Small intestine (tissue), 7 donors: Measurements from ENCODE around the gene MAST1. TPM values are rescaled to one million over a fixed set of nuclear protein-coding genes. Genes with fewer than 3 reads are reported as not detected.
A peak's percentile ranks its signal among the peaks of the same experiment; 100 is the strongest.

Experiments used
- DNase-seq, 2 donors: peaks; one replicate each; pipeline versions ENCODE4 v3.0.0 to v3.0.0-alpha.2; 2013
- FAIRE-seq: peaks from 2 replicates; lab custom pipeline; 2012; peaks lifted over from hg19 to GRCh38; lab: Jason Lieb, UNC
- H3K27ac ChIP-seq, 3 donors: one replicate each; pipeline ENCODE4 v1.5.1; 2013; ENCODE audit warnings: low read length in 2 of 3, mild to moderate bottlenecking in 2 of 3, control low read depth in 1 of 3, inconsistent platforms in 1 of 3, low read depth in 1 of 3, moderate library complexity in 1 of 3
- H3K27me3 ChIP-seq, 3 donors: one replicate each; pipeline ENCODE4 v1.6.1; 2013; ENCODE audit warnings: low read length in 3 of 3, inconsistent platforms in 1 of 3; ENCODE audit not compliant: control insufficient read depth in 3 of 3, insufficient read depth in 3 of 3
- H3K36me3 ChIP-seq, 3 donors: one replicate each; pipeline ENCODE4 v1.6.1; 2013; ENCODE audit warnings: low read length in 3 of 3, inconsistent platforms in 1 of 3, low read depth in 1 of 3, mild to moderate bottlenecking in 1 of 3, moderate library complexity in 1 of 3; ENCODE audit not compliant: control insufficient read depth in 3 of 3, insufficient read depth in 2 of 3
- H3K4me1 ChIP-seq, 3 donors: one replicate each; pipeline ENCODE4 v1.6.1; 2013; ENCODE audit warnings: low read length in 2 of 3, inconsistent platforms in 1 of 3, low read depth in 1 of 3, mild to moderate bottlenecking in 1 of 3, moderate library complexity in 1 of 3; ENCODE audit not compliant: control insufficient read depth in 3 of 3, insufficient read depth in 2 of 3
- H3K4me3 ChIP-seq, 3 donors: one replicate each; pipeline ENCODE4 v1.5.1; 2013; ENCODE audit warnings: low read length in 3 of 3, control low read depth in 1 of 3, inconsistent platforms in 1 of 3, low read depth in 1 of 3, mild to moderate bottlenecking in 1 of 3, moderate library complexity in 1 of 3
- H3K9me3 ChIP-seq, 2 donors: one replicate each; pipeline ENCODE4 v1.6.1; 2013; ENCODE audit warnings: low read depth in 1 of 2, low read length in 1 of 2; ENCODE audit not compliant: control insufficient read depth in 2 of 2, insufficient read depth in 1 of 2
- WGBS, 3 donors: extraction: QIAGEN DNeasy Blood & Tissue Kit; methylation state at CpG; one replicate each; pipeline ENCODE4 v1.1.7; 2013; 5-methylcytosine and 5-hydroxymethylcytosine counted together
- polyA plus RNA-seq, 4 donors: library from polyadenylated mRNA; stranded (reverse) in 3 of 4; unstranded in 1 of 4; fragments of 200-250 nt in 3 of 4; fragments of 120-200 nt in 1 of 4; gene quantifications; one replicate each; pipeline versions ENCODE4 v1.2.1 to v1.2.3, GENCODE V29; 2013
- donor health status: healthy with polysubstance abuse.
- donor health status: control.
- donor health status: control.
- donor health status: Bipolar disorder and iron deficiency.
- donor health status: healthy.

Gene MAST1
- polyA plus RNA-seq, 4 donors: 0.54 to 3.3 (median 0.95) TPM

DNA sequence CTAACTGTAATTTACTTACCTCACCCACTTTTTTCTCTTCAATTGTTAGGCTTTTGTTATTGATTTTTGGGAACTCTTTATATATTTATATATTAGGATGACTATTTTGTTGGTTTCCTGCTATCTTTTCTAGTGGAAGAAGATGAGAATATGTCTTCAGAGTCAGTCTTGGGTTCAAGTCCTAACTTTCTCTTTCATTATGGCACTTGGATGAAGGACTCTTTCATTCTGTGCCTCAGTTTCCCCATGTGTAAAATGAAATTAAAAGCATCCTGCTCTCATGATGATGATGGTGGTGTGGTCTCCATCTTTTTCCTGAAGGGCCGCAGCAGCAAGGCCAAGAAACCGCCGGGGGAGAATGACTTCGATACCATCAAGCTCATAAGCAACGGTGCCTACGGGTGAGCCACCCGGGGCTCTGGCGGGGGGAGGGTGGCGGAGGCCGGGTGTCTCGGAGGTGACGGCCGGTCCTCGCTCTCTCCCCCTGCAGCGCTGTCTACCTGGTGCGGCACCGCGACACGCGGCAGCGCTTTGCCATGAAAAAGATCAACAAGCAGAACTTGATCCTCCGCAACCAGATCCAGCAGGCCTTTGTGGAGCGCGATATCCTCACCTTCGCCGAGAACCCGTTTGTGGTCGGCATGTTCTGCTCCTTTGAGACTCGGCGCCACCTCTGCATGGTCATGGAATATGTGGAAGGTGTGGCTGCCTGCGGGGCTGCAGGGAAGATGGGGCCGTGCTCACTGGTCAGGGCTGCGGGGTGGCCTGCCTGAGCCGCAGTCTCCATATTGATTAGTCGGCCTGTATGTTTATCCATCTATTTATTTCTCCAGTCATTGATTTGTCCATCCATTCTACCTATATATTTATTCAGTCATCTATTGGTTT lies 20.0 kb downstream of the MAST1 start:
- 92 to 94% (median 93%) methylated on average over 35 of the region's 35 CpGs for WGBS, 3 donors
- no peak overlapping the region for H3K27ac ChIP-seq
- no peaks in the 10 kb centered on the region for H3K27me3 ChIP-seq
- H3K36me3 ChIP-seq: no peaks in the 10 kb centered on the region
- DNase-seq (no peak), FAIRE-seq (no peak)
- no peaks in the 10 kb centered on the region for H3K4me1 ChIP-seq
- H3K4me3 ChIP-seq: no peak overlapping the region
- no peaks in the 10 kb centered on the region for H3K9me3 ChIP-seq

DNA sequence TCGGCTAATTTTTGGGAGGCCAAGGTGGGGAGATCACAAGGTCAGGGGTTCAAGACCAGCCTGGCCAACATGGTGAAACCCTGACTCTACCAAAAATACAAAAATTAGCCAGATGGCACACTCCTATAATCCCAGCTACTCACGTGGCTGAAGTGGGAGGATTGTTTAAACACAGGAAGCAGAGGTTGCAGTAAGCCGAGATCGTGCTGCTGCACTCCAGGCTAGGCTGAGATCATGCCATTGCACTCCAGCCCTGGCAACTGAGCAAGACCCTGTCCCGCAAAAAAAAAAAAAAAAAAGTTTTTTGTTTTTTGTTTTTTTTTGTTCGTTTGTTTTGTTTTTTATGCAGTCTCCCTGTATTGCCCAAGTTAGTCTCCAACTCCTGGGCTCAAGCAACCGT lies 21.2 kb downstream of the MAST1 start:
- Histone ChIP-seq H3K4me1 (no peaks in the 10 kb centered on the region), H3K36me3 (no peaks in the 10 kb centered on the region), H3K4me3 (no peak overlapping the region), H3K9me3 (no peaks in the 10 kb centered on the region), H3K27me3 (no peaks in the 10 kb centered on the region), H3K27ac (no peak overlapping the region)
- DNase-seq: no peak
- WGBS, 3 donors: 59 to 61% (median 60%) methylated on average over 6 to 7 of the region's 7 CpGs
- FAIRE-seq: no peak

DNA sequence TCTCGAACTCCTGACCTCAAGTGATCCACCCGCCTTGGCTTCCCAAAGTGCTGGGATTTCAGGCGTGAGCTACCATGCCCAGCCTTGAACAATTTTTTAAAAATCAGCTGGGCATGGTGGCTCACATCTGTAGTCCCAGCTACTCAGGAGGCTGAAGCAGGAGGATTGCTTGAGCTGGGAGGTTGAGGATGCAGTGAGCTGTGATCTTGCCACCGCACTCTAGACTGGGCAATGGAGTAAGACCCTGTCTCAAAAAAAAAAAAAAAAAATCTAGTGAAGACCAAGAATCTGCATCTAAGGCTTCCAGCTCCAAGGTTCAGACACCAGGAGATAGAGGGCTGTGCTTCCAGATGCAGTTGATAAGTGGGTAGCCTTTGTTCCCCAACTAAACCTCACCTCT lies 25.8 kb downstream of the MAST1 start:
- FAIRE-seq (no peak), DNase-seq (no peak)
- Histone ChIP-seq H3K27ac (no peak overlapping the region), H3K9me3 (no peaks in the 10 kb centered on the region), H3K4me3 (no peak overlapping the region), H3K36me3 (no peaks in the 10 kb centered on the region), H3K4me1 (no peaks in the 10 kb centered on the region), H3K27me3 (peaks cover 0 to 3% (median 0%) of the 10 kb centered on the region in 3 donors)
- 86 to 91% (median 88%) methylated on average over 4 of the region's 4 CpGs for WGBS, 3 donors

DNA sequence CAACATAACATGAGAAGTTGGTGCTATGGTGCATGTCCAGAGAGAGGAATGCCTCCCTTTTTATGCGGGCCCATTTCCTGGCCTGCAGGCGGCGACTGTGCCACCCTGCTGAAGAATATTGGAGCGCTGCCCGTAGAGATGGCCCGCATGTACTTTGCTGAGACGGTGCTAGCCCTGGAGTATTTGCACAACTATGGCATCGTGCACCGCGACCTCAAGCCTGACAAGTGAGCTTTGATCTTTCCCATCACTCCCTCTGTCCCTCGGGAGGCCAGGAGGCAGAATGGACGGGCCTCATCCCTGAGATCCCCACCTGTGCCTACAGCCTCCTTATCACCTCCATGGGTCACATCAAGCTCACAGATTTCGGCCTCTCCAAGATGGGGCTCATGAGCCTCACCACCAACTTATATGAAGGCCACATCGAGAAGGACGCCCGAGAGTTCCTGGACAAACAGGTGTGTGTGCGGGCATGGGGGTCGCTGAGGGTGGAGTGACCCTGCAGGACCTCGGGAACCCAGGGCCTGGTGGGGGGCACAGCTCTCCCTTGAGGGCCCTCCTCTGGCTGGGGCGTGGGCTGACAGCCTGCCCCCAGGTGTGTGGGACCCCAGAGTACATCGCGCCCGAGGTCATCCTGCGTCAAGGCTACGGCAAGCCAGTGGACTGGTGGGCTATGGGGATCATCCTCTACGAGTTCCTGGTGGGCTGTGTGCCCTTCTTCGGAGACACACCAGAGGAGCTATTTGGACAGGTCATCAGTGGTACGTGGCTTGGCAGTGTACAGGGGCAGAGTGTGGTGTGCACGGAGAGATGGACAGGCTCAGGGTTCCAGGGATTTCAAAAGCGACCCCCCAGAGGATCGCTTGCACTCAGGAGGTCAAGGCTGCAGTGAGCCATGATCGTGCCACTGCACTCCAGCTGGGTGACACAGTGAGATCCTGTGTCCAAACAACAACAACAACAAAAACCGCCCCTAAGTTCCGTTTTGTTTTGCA lies 26.7 kb downstream of the MAST1 start:
- DNase-seq (peak in 1 of 2 donors; percentile 46), FAIRE-seq (no peak)
- Histone ChIP-seq H3K4me1 (no peaks in the 10 kb centered on the region), H3K36me3 (no peaks in the 10 kb centered on the region), H3K27ac (no peak overlapping the region), H3K27me3 (peaks cover 0 to 3% (median 0%) of the 10 kb centered on the region in 3 donors), H3K9me3 (no peaks in the 10 kb centered on the region), H3K4me3 (no peak overlapping the region)
- 68 to 87% (median 72%) methylated on average over 32 to 34 of the region's 34 CpGs for WGBS, 3 donors

DNA sequence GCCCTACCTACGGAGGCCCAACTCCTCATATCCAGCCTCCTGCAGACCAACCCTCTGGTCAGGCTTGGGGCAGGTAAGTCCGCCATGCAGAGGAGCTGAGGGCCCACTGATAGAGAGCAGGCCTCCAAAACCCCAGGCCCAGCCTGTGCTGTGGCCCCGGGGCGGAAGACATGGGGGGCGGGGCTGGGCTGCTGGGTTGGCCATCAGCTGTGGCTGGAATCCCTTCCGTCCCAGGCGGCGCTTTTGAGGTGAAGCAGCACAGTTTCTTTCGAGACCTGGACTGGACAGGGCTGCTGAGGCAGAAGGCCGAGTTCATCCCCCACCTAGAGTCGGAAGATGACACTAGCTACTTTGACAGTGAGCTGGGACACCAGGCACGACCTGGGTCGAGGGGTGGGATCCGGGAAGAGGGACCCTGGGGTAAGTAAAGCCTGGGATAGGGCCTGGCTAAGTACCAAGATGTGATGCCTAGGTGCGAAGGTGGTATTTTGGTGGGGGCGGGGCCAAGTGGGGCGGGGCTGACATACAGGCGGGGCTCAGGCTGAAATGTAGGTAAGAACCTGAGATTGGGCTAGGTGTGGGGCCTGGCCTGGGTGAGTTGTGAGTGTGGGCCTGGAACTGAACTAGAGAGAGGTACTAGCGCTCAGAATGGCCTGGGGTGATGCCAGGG lies 27.6 kb downstream of the MAST1 start:
- no peaks in the 10 kb centered on the region for H3K36me3 ChIP-seq
- H3K27me3 ChIP-seq: peaks cover 0 to 3% (median 0%) of the 10 kb centered on the region in 3 donors
- WGBS, 3 donors: 83 to 85% (median 84%) methylated on average over 19 of the region's 19 CpGs
- H3K9me3 ChIP-seq: no peaks in the 10 kb centered on the region
- no peak overlapping the region for H3K4me3 ChIP-seq
- no peak for FAIRE-seq
- no peaks in the 10 kb centered on the region for H3K4me1 ChIP-seq
- no peak overlapping the region for H3K27ac ChIP-seq
- DNase-seq: no peak

DNA sequence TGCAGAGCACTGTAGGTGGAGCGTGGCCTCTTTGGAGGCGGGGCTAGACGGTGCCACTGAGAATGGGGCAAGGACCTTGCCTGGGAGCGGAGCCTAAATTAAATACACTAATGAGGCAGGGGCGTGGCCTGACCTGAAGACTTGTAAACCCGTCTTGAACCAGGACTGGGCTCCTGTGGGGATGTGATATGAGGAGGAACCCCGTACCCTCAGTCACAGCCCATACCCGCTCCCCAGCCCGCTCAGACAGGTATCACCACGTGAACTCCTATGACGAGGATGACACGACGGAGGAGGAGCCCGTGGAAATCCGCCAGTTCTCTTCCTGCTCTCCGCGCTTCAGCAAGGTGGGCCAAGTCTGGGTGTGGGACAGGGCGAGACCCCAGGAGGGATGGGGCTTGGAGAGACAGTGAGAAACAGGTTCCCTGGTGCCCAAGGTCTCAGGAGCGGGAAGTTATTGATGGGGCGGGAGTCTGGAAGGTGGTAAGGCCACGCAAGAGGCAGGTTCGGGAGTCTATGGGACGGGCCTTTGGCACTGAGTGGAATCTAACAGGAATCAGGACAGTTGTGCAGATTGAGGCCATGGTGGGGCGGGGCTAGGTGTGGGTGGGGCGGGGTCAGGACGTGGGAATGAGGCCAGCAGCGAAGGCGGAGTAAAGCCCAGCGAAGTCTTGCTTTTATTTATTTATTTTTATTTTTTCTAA lies 28.3 kb downstream of the MAST1 start:
- no peak overlapping the region for H3K4me3 ChIP-seq
- H3K27me3 ChIP-seq: peaks cover 0 to 3% (median 0%) of the 10 kb centered on the region in 3 donors
- no peaks in the 10 kb centered on the region for H3K9me3 ChIP-seq
- FAIRE-seq (no peak), DNase-seq (no peak)
- 74 to 85% (median 78%) methylated on average over 29 of the region's 29 CpGs for WGBS, 3 donors
- H3K27ac ChIP-seq: no peak overlapping the region
- H3K4me1 ChIP-seq: no peaks in the 10 kb centered on the region
- no peaks in the 10 kb centered on the region for H3K36me3 ChIP-seq

DNA sequence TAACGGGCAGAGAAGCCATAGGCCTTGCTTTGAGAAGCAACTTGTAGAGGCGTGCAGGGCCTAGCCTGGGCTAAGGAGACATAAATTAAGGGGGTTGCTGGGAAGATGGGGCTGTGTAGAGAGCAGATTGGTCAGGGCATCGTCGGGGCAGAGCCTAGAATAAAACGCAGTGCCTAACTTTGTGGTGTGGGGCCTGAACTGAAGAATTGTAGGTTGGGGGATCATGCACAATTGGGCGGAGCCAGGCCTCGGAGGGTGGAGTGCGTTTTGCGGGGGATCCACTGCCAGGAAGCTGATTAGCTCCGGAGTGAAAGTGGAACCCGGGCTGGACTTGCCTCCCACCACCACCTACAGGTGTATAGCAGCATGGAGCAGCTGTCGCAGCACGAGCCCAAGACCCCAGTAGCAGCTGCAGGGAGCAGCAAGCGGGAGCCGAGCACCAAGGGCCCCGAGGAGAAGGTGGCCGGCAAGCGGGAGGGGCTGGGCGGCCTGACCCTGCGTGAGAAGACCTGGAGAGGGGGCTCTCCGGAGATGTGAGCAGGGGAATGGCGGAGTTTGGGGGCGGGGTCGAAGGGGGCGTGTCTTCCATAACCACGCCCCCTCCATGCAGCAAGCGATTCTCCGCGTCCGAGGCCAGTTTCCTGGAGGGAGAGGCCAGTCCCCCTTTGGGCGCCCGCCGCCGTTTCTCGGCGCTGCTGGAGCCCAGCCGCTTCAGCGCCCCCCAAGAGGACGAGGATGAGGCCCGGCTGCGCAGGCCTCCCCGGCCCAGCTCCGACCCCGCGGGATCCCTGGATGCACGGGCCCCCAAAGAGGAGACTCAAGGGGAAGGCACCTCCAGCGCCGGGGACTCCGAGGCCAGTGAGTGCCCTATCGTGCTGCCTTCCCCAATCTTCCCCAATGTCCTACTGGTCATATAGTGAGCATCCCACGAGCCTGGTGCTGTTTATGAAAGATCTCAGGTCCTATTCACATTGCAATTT lies 29.1 kb downstream of the MAST1 start:
- DNase-seq: peak; percentile 40 to 88
- H3K36me3 ChIP-seq: no peaks in the 10 kb centered on the region
- H3K27ac ChIP-seq: no peak overlapping the region
- no peaks in the 10 kb centered on the region for H3K9me3 ChIP-seq
- WGBS, 3 donors: 7 to 11% (median 8%) methylated on average over 40 to 51 of the region's 51 CpGs
- no peaks in the 10 kb centered on the region for H3K4me1 ChIP-seq
- peaks cover 0 to 3% (median 0%) of the 10 kb centered on the region in 3 donors for H3K27me3 ChIP-seq
- FAIRE-seq: no peak
- peak overlapping the region in 2 of 3 donors; percentile 41 to 47 for H3K4me3 ChIP-seq
